ENCODE measurements around the gene HP1BP3.

- TF ChIP-seq CTCF (conservative IDR thresholded peaks at IDR 0.05; ENCODE audit: low read depth, low read length): no peak
- TF ChIP-seq CEBPB (IDR thresholded peaks at IDR 0.05; ENCODE audit: low read depth, low read length): no peak
Measured at GRCh38 chr1:20829946-20830345, 42.8 kb upstream of the HP1BP3 start.
